GM18519 (cell line): Measurements from ENCODE around the gene ADAMTSL3.
A peak's percentile ranks its signal among the peaks of the same experiment; 100 is the strongest.

Source experiments
- ATAC-seq: cut with Tn5 transposase; IDR thresholded peaks from one replicate; pipeline ENCODE4 v1.9.1; 2021; ENCODE audit warnings: mild to moderate bottlenecking, moderate library complexity; ENCODE audit not compliant: unreplicated experiment, low FRiP score

ADAMTSL3 gene

GRCh38 chr15:83854950-83855707, 201.2 kb downstream of the ADAMTSL3 start:
- ATAC-seq, result no peak

GRCh38 chr15:83855956-83856355, 202.0 kb downstream of the ADAMTSL3 start:
- no peak for ATAC-seq

DNA sequence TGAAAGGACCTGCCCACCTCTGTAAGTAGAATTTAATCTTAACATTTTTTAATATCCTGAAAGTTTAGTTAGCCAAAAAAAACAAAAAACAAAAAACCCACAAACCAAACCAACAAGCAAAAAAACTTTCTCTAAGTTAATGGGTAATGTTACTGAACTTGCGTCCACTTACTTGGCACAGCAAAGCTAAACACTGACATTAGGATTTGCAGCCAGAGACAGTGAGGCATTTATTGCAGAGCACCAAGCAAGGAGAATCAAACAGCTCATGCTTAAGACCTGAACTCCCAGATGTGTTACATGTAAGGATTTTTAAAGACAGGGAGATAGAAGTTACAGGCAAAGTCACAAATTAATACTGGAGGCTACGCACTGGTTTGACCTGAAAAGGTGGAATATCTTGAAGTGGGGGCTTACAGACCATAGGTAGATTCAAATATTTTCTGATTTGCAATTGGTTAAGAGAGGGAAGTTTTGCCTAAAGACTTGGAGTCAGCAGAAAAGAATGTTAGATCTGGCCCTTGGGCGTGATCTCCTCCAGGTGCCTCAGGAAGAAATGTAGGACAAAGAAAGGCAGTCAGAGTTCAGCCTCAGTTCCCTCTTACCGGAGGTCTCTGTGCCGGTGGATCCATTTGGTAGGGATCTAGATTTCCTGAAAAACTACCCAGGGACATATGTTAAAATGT, 205.0 kb downstream of the ADAMTSL3 start:
- ATAC-seq, result no peak

- no peak for ATAC-seq
Observed at GRCh38 chr15:83866692-83867091, 212.8 kb downstream of the ADAMTSL3 start.

DNA sequence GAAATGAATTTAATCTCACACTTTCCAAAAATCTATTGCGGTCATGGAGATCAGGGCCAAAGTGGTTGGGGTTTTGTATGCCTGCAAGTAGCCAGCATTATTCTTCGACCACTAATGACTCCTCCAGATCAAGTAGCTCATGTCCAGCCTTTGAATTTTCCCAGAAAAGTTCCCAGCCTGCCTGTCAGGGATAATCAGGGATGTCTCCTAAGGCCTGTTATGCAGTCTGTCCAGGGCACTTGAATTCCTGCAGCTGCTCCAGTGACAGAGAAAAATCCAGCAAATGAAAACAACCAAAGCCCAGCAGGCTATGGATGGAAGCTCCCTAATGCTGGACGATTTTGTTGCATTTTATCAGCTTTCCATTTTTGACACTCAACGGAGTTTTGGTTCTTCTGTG, 215.4 kb downstream of the ADAMTSL3 start:
- ATAC-seq, result no peak

DNA sequence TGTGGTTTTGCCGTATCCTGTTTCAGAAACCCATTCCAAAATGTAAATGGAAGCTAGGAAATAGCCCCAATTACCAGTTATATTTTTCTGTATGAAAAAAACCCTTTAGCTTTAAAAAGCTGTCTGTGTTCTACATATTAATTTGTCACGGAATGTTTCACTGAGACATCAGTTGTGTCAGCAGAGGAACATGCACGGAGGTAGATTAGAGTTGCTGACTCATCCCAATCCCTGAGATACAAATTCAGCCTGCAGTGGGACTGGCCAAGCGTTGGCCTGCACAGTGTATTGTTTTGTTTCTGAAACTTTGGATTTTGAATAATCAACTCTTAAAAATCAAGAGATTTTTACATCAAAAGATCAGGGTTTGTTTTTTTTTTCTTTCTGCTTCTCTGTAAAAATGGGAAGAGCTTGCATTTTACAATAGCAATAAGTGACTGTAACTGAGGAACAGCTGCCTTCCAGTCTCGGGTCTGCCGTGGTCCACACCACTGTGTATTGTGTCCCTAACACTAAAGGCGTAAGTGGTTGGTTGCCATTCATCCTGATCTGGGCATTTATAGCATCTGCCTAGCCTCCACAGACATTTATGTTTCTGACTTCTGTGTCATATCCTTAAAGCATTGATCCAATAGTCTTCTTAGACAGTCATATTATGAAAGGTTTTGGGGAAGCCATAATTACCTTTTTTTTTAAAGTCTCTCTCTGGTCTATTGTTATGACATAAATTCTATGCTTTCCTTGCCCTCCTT, 218.1 kb downstream of the ADAMTSL3 start:
- ATAC-seq, result peak; percentile 79

DNA sequence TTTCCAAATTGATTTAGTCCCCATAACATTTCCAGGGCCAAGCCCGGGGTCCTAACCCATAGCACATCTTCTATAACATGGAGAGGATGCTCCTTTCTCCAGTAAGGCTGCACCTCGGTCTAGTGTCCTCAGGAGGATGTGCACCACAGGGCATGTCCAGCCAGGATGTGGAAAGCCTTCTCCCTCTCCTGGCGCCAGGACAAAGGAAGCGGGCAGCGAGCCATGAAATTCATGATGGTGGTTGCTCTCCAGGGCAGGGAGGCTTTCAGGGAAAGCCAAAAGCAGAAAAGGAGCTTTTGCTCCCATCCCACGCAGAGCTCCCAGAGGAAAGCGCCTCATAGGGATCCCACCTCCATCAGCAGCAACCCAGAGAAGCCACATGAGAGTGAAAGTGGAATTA, 220.0 kb downstream of the ADAMTSL3 start:
- no peak for ATAC-seq

DNA sequence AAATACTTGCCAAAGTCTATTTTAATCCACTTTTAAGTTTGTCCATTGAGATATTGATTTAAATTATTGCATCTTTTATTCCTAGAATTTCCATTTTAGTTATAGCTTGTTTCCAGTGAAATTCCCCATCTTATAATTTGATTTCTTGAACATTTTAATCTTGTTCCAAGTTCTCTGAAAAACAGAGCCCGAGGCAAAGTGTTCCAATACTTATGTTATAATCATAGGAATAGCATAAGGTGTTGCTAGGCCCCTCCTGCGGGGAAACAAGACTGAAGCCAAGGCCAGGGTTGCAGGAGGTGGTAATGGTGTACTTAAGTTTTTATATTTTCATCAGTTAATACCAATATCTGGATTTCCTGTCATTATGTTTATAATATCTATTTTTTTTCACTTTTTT, 226.6 kb downstream of the ADAMTSL3 start:
- no peak for ATAC-seq

DNA sequence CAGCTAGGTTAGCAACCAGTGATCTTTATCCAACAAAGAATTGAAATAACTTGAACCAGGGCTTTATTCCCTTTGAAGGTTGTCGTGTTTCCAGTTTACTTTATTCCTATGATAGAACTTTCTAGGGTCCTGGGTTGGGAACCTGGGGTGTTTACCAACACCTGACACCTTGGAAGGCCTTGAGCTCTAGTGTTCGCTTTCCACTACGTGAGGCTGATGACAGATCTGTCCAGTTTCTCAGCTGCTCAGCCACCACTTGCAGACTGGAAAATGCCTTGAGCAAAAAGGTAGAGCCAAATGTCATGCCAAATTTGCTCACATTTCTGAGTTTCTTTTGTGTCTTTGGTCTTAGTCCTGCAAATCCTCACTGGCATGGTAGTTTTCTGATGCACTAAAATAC, 227.2 kb downstream of the ADAMTSL3 start:
- no peak for ATAC-seq

- ATAC-seq, result no peak
Observed at GRCh38 chr15:83886321-83886720, 232.4 kb downstream of the ADAMTSL3 start.

GRCh38 chr15:83887404-83887803, 233.5 kb downstream of the ADAMTSL3 start:
- ATAC-seq, result no peak

DNA sequence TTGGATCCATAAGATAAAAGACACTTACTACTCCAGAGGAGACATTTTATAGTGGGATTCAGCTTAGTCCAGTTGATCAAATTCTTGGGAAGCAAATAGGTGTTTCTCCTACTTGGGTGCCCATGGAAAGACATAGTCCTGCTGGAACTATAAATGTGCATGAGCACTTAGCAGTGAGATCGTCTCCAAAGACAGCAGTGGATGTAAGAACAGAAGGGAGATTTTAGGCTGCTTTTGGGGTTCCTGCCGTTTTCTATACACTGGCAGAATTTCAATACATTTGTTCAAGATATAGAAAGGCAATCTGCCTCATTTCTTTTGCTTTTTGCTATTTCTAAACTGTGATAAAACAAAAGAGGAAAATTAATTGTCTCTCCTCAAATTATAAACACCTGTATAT, 234.0 kb downstream of the ADAMTSL3 start:
- ATAC-seq, result no peak

DNA sequence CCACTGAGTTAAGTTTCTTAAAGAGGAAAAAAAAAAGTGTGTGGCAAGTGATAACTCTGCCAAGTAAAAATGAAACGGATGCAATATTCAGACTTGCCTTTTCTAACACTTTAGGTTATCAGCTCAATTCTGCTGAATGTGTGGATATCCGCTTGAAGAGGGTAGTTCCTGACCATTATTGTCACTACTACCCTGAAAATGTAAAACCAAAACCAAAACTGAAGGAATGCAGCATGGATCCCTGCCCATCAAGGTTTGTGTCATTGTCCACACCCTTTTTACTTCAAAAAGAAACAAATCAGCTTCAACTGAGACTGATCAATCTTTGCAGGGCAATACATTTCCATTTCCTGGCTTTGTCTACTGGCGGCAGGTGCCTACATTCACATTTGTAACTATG, 236.1 kb downstream of the ADAMTSL3 start:
- ATAC-seq, result no peak

- ATAC-seq, result no peak
Observed at GRCh38 chr15:83890587-83890986, 236.7 kb downstream of the ADAMTSL3 start.

DNA sequence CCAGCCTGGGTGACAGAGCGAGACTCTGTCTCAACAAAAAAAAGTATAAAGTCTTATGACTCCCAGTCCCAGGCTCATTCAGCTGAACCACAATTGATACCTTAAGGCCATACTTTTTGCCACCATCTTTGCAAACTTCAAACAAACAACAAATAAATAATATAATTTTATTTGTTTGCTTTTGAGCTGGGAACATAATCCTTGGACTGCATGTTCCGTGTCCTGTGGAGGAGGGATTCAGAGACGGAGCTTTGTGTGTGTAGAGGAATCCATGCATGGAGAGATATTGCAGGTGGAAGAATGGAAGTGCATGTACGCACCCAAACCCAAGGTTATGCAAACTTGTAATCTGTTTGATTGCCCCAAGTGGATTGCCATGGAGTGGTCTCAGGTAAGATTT, 238.6 kb downstream of the ADAMTSL3 start:
- no peak for ATAC-seq

- ATAC-seq, result no peak
Observed at GRCh38 chr15:83893308-83893707, 239.4 kb downstream of the ADAMTSL3 start.

GRCh38 chr15:83897037-83897436, 243.1 kb downstream of the ADAMTSL3 start:
- no peak for ATAC-seq

- ATAC-seq, result no peak
Observed at GRCh38 chr15:83898361-83898760, 244.4 kb downstream of the ADAMTSL3 start.

- no peak for ATAC-seq
Observed at GRCh38 chr15:83899670-83900069, 245.7 kb downstream of the ADAMTSL3 start.

GRCh38 chr15:83904107-83905040, 250.5 kb downstream of the ADAMTSL3 start:
- ATAC-seq, result no peak
